PC-9 (cell line): ENCODE data around the gene PKN2.

Experiments
- CTCF ChIP-seq: fragments of 200-600 bp; sonication (generic); conservative IDR thresholded peaks from 2 replicates; pipeline ENCODE4 v1.6.1; 2017; ENCODE audit warnings: mixed run types, antibody characterized with exemption, mild to moderate bottlenecking, moderate library complexity
- EZH2 ChIP-seq: fragments of 200-600 bp; sonication (generic); IDR thresholded peaks from 2 replicates; pipeline ENCODE4 v1.8.0; 2017; ENCODE audit warnings: antibody characterized with exemption, low read depth

GRCh38 chr1:88774151-88774556 is 90.1 kb downstream of the PKN2 start:
- no peak for TF ChIP-seq CTCF
- no peak for TF ChIP-seq EZH2
